CD4-positive, alpha-beta T cell (primary cell): Measurements from ENCODE around the gene SOHLH1. TPM values are rescaled to one million over a fixed set of nuclear protein-coding genes. Genes with fewer than 3 reads are reported as not detected.
A peak's percentile ranks its signal among the peaks of the same experiment; 100 is the strongest.

Source experiments
- ATAC-seq: fragments of 200-7000 bp; cut with Tn5 transposase; one replicate; pipeline ENCODE4 v1.10.0; 2022; ENCODE audit warnings: mild to moderate bottlenecking; ENCODE audit not compliant: poor library complexity
- CTCF ChIA-PET: fragments of 350-600 bp; sonication (Branson Sonifier 250); formaldehyde crosslinking; loops from one replicate; lab custom pipeline; 2021; ENCODE audit warnings: antibody characterized with exemption, inconsistent platforms; lab: Charles Lee
- POLR2A ChIA-PET: fragments of 350-600 bp; sonication (Branson Sonifier 250); formaldehyde crosslinking; loops from one replicate; lab custom pipeline; 2021; ENCODE audit warnings: antibody characterized with exemption, inconsistent platforms; lab: Charles Lee
- DNase-seq, 14 experiments: peaks; one replicate each; pipeline ENCODE4 v3.0.0-alpha.2; 2013 to 2020; ENCODE audit warnings: mixed read lengths in 2 of 14
- H3K27ac ChIP-seq, 2 donors: one replicate each; pipeline versions ENCODE4 v1.5.1 to v1.7.0; 2013; ENCODE audit warnings: low read length in 2 of 2, low read depth in 1 of 2, mild to moderate bottlenecking in 1 of 2
- H3K27me3 ChIP-seq, 2 experiments: 1 replicate in 1 of 2; 2 replicates in 1 of 2; pipeline versions ENCODE4 v1.6.1 to v1.7.0; 2013; ENCODE audit warnings: low read length in 2 of 2, control low read depth in 1 of 2, mild to moderate bottlenecking in 1 of 2, moderate library complexity in 1 of 2; ENCODE audit not compliant: insufficient read depth in 2 of 2, control insufficient read depth in 1 of 2
- H3K36me3 ChIP-seq: one replicate; pipeline ENCODE4 v1.6.1; 2013; ENCODE audit warnings: low read length, control low read depth; ENCODE audit not compliant: insufficient read depth
- H3K4me1 ChIP-seq: one replicate; pipeline ENCODE4 v1.6.1; 2013; ENCODE audit warnings: low read length, control low read depth; ENCODE audit not compliant: insufficient read depth
- H3K4me3 ChIP-seq: one replicate; pipeline ENCODE4 v1.5.1; 2013; ENCODE audit warnings: mild to moderate bottlenecking, low read length, moderate library complexity
- H3K9me3 ChIP-seq, 2 experiments: 1 replicate in 1 of 2; 2 replicates in 1 of 2; pipeline versions ENCODE4 v1.6.1 to v1.7.0; 2013; ENCODE audit warnings: low read length in 2 of 2, mild to moderate bottlenecking in 2 of 2, control low read depth in 1 of 2, moderate library complexity in 1 of 2; ENCODE audit not compliant: control insufficient read depth in 1 of 2, insufficient read depth in 1 of 2
- H3K27ac Mint-ChIP-seq: one replicate; pipeline ENCODE4 v1.8.0; 2020; ENCODE audit warnings: mixed read lengths
- H3K27me3 Mint-ChIP-seq: one replicate; pipeline ENCODE4 v1.8.0; 2021; ENCODE audit warnings: mixed read lengths
- H3K36me3 Mint-ChIP-seq: one replicate; pipeline ENCODE4 v1.8.0; 2021; ENCODE audit warnings: low read depth, mixed read lengths
- H3K4me1 Mint-ChIP-seq: one replicate; pipeline ENCODE4 v1.8.0; 2021; ENCODE audit warnings: low read depth, mixed read lengths
- H3K4me3 Mint-ChIP-seq: one replicate; pipeline ENCODE4 v1.8.0; 2020; ENCODE audit warnings: mild to moderate bottlenecking, mixed read lengths
- H3K9me3 Mint-ChIP-seq: one replicate; pipeline ENCODE4 v1.8.0; 2020; ENCODE audit warnings: mixed read lengths
- intact Hi-C, 2 experiments: fragments of 100-400 bp; cut with DNase I in 1 of 2; cut with micrococcal nuclease in 1 of 2; formaldehyde crosslinking; loops; one replicate each; pipeline versions ENCODE4 v1.15.1 to v1.9.0; 2023 to 2025; cut with DNase I, micrococcal nuclease
- total RNA-seq, 174 experiments: library from RNA in 2 of 174; stranded (reverse) in 2 of 174; gene quantifications; one replicate each; pipeline ENCODE4 v1.2.3 and lab custom pipeline; 2021 to 2026
- TF ChIP-seq, protein P1 (sequence below): fragments of 200-600 bp; IDR thresholded peaks from one replicate; pipeline ENCODE4 v1.8.0; 2022; ENCODE audit warnings: antibody characterized with exemption, mild to moderate bottlenecking

The SOHLH1 gene
- total RNA-seq, 2 experiments from 2014 or later, result not detected

DNA sequence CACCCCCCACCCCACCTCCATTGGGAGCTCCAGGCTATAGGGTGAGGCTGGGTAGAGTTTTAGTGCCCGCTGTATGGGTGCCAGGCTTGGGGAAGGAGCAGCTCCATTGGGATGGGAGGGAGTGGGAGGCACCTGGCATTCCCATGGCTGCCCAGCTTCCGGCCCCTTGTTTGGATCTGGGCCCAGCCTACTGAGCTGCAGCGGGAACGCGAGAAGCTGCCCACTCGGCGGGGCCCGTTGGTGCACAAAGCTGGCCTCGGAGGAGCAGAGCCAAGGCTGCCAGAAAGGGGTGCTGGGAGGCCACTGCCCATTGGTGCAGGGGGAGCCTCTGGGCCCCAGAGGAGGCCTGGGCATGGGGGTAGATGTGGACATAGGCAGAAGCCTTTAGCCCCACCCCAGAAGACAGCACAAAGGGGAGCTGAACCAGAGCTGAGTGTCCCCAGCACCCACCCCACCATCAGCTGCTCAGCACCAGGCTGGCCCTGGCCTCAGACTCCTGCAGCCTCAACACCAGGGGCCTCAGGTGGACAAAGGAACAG is 31.7 kb downstream of the SOHLH1 start:
- TF ChIP-seq, protein P1, sequence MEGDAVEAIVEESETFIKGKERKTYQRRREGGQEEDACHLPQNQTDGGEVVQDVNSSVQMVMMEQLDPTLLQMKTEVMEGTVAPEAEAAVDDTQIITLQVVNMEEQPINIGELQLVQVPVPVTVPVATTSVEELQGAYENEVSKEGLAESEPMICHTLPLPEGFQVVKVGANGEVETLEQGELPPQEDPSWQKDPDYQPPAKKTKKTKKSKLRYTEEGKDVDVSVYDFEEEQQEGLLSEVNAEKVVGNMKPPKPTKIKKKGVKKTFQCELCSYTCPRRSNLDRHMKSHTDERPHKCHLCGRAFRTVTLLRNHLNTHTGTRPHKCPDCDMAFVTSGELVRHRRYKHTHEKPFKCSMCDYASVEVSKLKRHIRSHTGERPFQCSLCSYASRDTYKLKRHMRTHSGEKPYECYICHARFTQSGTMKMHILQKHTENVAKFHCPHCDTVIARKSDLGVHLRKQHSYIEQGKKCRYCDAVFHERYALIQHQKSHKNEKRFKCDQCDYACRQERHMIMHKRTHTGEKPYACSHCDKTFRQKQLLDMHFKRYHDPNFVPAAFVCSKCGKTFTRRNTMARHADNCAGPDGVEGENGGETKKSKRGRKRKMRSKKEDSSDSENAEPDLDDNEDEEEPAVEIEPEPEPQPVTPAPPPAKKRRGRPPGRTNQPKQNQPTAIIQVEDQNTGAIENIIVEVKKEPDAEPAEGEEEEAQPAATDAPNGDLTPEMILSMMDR, result no peak
- no peaks in the 10 kb centered on the region for H3K9me3 Mint-ChIP-seq
- no peak overlapping the region for H3K4me3 Mint-ChIP-seq
- no peak overlapping the region for H3K4me3 ChIP-seq
- no peaks in the 10 kb centered on the region for H3K4me1 Mint-ChIP-seq
- H3K36me3 ChIP-seq, result no peaks in the 10 kb centered on the region
- no peaks in the 10 kb centered on the region for H3K36me3 Mint-ChIP-seq
- ATAC-seq (no peak), DNase-seq (peak in 2 of 14 experiments; percentile 5 to 23)
- H3K27me3 ChIP-seq, result no peaks in the 10 kb centered on the region
- intact Hi-C loops, result no loop called here
- CTCF ChIA-PET, result no interaction called here
- no peaks in the 10 kb centered on the region for H3K4me1 ChIP-seq
- no peak overlapping the region for H3K27ac ChIP-seq
- peaks cover 4% of the 10 kb centered on the region for H3K27me3 Mint-ChIP-seq
- H3K9me3 ChIP-seq, result peaks cover 0 to 26% of the 10 kb centered on the region in 2 experiments
- H3K27ac Mint-ChIP-seq, result no peak overlapping the region
- POLR2A ChIA-PET, result no interaction called here

DNA sequence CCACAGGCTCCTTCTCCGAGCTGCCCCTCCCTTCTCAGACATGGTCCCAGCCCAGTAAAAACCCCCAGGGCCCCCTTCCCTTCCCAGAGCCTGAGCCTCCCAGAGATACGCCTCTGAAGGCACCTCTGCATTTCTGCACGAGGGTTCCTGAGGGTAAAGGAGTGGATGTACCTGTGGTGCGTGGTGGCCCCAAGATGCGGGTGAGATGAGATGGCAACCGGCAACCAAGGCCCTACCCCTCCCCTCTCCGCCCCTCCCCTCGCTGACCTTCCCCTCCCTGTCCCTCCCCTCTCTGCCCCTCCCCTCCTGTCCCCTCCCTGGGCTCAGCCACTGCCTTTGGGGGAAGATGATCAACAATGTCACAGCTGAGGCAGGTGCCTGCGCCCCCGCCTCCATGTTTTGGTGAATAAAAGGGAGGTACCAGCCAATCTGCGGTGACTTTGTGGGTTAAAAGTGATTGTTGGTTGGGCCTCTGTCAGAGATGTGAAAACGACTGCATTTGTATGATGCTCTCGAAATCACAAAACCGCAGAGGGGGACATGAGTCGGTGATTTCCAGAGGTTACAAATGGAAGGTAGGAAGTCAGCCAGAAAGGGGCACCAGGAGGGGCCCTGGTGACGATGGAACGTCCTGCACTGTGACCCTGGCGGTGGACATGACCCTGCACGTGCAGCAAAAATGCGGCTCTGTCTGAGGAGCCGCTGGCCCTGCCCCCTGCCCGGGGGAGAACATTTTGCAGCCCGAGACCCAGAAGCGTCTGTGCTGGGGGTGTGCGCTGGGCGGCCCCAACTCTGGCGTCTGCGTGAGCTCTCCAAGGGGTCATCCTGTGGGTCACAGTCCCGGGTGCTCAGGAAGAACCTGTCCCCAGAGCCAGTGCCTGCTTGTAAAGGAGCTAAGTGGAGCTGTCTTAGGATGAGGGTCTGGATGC is 32.5 kb downstream of the SOHLH1 start:
- intact Hi-C loops, result no loop called here
- Mint-ChIP-seq H3K27me3 (no peaks in the 10 kb centered on the region), H3K4me3 (no peak overlapping the region), H3K9me3 (no peaks in the 10 kb centered on the region), H3K27ac (no peak overlapping the region), H3K4me1 (no peaks in the 10 kb centered on the region), H3K36me3 (no peaks in the 10 kb centered on the region)
- ATAC-seq, result no peak
- Histone ChIP-seq H3K9me3 (peaks cover 0 to 26% of the 10 kb centered on the region in 2 experiments), H3K27ac (no peak overlapping the region), H3K4me1 (no peaks in the 10 kb centered on the region), H3K4me3 (no peak overlapping the region), H3K36me3 (no peaks in the 10 kb centered on the region), H3K27me3 (no peaks in the 10 kb centered on the region)
- ChIA-PET POLR2A (no interaction called here), CTCF (no interaction called here)
- DNase-seq, result peak in 2 of 14 experiments; percentile 8 to 11
- TF ChIP-seq, protein P1, result no peak

DNA sequence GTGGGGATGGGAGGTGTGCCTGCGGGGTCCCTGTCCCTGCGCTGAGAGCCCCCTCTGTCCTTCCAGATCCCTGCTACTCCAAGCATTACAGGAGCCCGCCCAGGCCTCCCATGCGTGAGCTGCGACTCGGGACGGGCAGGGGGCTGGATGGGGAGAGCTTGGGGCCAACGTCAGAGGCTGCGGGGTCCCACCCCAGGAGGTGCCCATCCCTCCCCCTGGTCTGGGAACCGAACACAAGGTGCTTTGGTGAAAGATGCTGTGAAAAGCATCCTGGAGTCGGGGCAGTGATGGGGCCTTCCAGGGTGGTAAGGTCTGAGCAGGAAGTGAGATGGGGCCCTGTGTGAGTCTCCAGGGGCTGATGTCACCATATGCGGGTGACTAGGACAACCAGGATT is 33.5 kb downstream of the SOHLH1 start:
- H3K9me3 Mint-ChIP-seq, result no peaks in the 10 kb centered on the region
- ATAC-seq (no peak), DNase-seq (peak in 2 of 14 experiments; percentile 5 to 6)
- no peak overlapping the region for H3K4me3 ChIP-seq
- CTCF ChIA-PET, result no interaction called here
- H3K36me3 Mint-ChIP-seq, result no peaks in the 10 kb centered on the region
- no peak overlapping the region for H3K4me3 Mint-ChIP-seq
- H3K4me1 Mint-ChIP-seq, result no peaks in the 10 kb centered on the region
- POLR2A ChIA-PET, result no interaction called here
- no peaks in the 10 kb centered on the region for H3K4me1 ChIP-seq
- intact Hi-C loops, result no loop called here
- H3K9me3 ChIP-seq, result peaks cover 0 to 22% of the 10 kb centered on the region in 2 experiments
- TF ChIP-seq, protein P1, result no peak
- H3K36me3 ChIP-seq, result no peaks in the 10 kb centered on the region
- H3K27me3 ChIP-seq, result no peaks in the 10 kb centered on the region
- no peak overlapping the region for H3K27ac ChIP-seq
- no peaks in the 10 kb centered on the region for H3K27me3 Mint-ChIP-seq
- H3K27ac Mint-ChIP-seq, result no peak overlapping the region
